GM18867 (cell line): ENCODE data around the gene GRIFIN.
A peak's percentile ranks its signal among the peaks of the same experiment; 100 is the strongest.
"Not testable (repeated sequence)": the region's sequence is repeated elsewhere in the genome, so short reads cannot be mapped to it uniquely, and the experiment has no call there.

Experiments used
- ATAC-seq: cut with Tn5 transposase; IDR thresholded peaks from one replicate; pipeline ENCODE4 v1.9.1; 2021; ENCODE audit warnings: mild to moderate bottlenecking, moderate library complexity; ENCODE audit not compliant: unreplicated experiment

GRIFIN gene

DNA sequence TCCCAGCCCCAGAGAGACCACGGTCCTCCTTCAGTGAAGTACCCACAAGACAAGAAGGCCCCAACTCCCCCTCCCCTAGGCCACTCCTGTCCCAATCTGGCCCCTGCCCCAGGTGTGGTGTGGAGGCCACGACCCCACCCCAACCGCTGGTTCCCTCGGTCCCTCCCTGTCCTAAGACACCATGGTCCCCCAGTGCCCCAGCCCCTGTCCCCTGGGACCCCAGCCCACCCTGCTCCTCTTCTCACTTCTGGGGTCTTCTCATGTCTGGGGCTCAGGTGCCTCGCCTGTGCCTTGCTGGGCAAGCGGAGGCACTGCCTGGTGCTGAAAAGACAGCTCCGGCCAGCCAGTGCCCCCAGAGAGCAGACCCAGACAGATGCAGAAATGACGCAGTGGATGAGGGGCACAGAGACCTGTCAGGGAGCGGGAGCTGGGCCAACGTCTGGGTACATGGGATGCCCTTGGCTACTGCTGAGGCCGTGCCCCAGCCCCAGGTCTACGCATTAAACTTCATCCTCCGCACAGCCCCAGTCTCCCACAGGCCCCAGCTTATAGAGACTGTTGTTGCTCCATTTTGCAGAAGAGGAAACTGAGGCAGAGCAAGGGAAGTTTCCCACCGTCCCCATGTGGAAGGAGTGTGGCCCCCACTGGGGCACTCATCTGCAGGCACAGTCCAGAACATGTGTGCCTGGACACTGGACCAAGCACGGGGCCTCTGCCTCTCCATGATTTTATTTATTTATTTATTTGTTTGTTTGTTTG is 14.8 kb downstream of the GRIFIN start:
- no peak for ATAC-seq

DNA sequence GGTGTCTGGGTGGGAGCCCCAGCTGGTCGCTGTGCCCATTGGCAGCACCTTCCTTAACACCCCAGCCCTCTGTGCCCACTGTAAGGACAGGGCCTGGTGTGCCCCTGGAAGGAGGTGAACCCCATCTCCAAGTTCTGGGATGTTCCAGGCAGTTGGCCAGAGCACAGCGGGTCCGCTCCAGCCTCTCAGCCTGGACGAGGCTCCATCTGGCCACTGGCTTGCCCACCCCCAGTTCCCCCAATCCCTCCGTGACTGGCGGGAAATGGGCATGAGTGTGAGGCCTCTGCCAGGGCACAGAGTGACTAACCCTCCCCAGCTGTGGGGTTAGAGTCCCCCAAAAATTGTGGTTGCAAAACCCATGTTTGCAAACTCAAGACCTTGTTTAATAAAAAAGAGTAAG is 15.6 kb downstream of the GRIFIN start:
- ATAC-seq: no peak

GRCh38 chr7:2460188-2460587 is 16.0 kb downstream of the GRIFIN start:
- no peak for ATAC-seq

DNA sequence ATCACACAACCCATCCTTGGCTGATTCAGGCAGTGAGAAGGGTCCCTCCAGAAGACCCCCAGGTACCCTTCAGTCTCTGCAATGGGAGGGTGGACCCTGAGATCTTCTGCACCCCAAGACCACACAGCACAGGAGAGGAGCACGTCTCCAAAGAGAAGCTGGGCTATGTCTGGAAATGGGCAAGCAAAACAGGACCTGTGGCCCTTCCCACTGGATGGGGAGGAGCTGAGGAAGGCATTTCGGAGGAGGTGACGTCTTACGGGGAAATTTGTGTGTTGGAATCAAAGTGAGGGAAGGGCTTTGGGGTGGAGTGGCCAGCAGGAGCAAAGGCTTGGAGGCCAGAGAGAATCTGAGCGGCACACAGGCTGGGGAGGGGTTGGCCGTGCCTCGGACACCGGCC is 16.5 kb downstream of the GRIFIN start:
- ATAC-seq: no peak

DNA sequence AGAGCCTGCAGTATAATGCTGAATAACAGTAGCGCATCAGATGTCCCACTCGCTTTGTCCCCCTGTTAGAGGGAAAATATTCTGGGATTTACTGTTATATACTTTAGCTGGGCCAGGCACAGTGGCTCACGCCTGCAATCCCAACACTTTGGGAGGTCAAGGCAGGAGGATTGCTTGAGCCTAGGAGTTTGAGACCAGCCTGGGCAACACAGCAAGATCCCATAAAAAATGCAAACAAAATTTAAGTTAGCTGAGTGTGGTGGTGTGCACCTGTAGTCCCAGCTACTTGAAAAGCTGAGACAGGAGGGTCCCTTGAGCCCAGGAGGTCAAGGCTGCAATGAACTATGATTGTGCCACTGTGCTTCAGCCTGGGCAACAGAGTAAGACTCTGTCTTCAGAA is 22.3 kb downstream of the GRIFIN start:
- not testable (repeated sequence) for ATAC-seq

- no peak for ATAC-seq
These were observed 23.4 kb downstream of the GRIFIN start for GRCh38 chr7:2452643-2453270.

DNA sequence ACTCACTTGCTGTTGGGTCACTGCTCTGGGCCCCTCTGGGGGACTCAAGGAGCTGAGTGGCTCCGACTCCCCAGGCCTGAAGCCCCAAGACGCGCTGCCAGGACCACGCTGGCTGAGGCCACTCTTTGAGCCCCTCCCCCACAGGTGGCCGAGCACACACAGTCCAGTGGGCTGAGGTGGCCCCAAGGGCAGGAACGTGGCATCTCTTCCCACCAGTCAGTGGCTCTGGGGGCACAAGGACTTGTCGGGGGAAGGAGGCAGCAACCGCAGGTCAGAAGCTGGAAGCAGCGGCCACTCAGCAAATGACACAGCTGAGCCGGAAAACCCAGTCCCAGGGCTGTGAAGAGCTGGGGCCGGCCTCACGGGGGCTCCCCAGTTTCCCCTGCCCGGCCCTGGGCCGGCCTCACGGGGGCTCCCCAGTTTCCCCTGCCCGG is 24.1 kb downstream of the GRIFIN start:
- peak; percentile 31 for ATAC-seq

GRCh38 chr7:2451171-2452073 is 24.8 kb downstream of the GRIFIN start:
- peak; percentile 84 for ATAC-seq

GRCh38 chr7:2450198-2451107 is 25.7 kb downstream of the GRIFIN start:
- no peak for ATAC-seq

- no peak for ATAC-seq
These were observed 29.5 kb downstream of the GRIFIN start for GRCh38 chr7:2446676-2447075.

DNA sequence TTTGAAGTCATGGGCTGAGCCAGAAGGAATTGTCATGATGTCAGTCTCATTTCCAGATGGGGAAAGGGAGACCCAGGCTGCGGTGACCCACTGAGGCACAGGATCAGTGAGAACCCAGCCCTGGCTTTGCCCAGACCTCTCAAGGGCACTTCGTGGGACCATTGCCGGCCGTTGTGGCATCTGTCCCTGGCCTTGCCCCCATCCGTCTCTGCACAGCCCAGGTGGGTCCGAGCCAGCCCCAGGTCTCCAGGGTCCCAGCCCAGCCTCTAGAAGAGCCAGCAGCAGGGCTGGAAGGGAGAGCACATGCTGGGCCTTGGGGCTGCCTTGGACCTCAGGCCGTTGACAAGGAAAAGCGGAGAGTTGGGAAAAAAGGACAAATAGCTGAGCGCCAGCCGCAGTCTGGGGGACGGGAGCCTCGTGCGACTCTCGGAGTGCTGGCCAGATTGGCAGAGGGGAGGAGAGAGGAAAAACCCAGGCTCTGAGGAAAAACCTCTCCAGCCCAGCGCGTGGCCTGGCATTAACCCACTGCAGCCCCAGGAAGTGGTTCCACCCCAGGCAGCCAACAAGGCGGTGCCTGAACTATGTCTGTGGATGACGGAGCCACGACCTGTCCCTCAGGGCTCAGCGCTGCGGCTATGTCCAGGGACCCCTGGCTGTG is 30.2 kb downstream of the GRIFIN start:
- ATAC-seq: no peak

DNA sequence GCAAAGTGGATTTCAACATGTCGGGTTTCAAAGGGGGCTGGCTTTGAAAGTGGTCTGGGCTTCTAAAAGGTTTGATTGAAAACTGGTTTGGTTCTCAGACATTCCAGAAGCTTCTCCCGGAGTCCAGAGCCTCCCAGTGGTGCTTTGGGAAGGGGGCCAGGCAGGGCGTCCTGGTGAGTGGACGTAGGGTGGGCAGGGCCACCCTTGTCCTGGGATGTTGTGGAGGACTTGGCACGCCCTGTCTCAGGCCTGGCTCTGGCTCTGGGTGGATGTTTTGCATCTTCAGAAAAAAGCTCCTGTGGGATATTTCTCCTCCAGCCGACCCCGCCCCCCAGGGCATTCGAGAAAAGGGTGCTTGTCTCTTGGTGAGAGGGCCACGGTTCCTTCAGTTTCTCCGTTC is 31.2 kb downstream of the GRIFIN start:
- no peak for ATAC-seq

GRCh38 chr7:2444476-2444875 is 31.7 kb downstream of the GRIFIN start:
- ATAC-seq: no peak

DNA sequence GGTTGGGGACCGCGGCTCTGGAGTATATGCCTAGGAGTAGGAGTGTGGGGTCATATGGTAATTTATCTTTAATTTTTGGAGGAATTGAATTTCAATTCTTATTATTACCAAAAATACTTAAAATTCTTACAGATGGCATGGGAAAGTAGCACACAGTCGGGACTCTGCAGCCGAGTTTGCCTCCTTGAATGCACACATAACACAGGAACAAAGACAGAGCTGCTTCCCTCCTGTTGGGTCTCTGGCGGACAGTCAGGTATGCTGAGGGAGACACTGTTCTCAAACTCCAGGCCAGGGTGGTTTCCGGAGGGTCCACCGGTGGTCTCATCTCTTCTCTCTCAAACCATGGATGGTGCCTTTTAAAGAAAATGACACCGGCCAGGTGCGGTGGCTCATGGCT is 32.7 kb downstream of the GRIFIN start:
- no peak for ATAC-seq

DNA sequence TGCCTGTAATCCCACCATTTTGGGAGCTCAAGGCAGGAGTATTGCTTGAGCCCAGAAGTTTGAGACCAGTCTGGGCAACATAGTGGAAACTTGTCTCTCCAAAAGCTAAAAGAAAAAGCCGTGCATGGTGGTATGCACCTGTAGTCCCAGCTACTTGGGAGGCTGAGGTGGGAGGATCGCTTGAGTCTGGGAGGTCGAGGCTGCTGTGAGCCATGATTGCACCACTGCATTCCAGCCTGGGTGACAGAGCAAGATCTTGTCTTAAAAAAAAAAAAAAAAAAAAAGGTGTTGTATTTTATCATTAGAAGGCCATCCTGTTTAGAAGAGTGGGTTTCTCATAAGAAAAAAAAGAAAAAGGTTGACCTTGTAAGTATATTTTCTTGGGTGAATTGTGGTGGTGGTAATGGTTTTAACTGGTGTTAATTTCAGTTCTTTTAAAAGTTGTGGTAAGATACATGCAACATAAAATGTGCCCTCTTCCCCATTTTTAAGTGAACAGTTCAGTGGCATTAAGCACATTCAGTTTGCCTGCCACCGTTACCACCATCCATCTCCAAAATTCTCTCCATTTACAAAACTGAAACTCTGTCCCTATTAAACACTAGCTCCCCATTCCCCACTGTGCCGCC is 34.7 kb downstream of the GRIFIN start:
- ATAC-seq: no peak

DNA sequence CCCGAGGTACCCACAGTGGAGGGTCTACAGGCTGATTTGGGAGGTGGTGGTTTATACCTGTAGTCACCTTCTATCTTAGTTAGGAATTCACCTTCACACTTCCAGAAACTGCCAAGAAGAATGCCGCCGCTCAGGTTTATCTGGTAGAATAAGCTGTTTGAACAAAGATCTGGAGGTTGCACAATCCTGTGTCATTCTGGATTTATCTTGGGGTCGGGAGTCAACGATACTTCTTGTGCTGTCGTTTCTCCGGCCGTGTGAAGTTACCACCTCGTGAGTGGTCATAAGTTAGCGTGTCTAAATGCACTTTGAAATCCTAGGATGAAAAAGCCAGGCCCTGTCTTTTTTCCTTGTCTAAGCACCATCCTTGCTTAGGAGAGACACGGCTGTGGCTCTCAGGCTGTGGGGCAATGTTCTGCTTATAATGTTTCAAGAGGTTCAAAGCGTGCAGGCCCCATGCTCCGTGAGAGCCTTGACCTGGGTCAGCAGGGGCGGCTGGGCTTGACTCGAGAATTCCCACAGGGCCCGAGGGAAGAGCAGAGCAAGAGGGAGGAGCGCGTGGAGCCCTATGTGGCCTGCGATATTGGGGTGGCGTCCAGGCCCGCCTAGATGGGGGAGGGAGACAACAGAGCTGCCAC is 35.5 kb downstream of the GRIFIN start:
- ATAC-seq: no peak

GRCh38 chr7:2438775-2439174 is 37.4 kb downstream of the GRIFIN start:
- no peak for ATAC-seq

GRCh38 chr7:2438186-2438585 is 38.0 kb downstream of the GRIFIN start:
- no peak for ATAC-seq

- ATAC-seq: no peak
These were observed 38.6 kb downstream of the GRIFIN start for GRCh38 chr7:2437537-2438148.
